ENCODE data around the gene NUP205. TPM values are rescaled to one million over a fixed set of nuclear protein-coding genes. Genes with fewer than 3 reads are reported as not detected.

The NUP205 gene
- total RNA-seq, 1 experiment from 2014 or later = 91.0 TPM

GRCh38 chr7:135599471-135599870 is 41.8 kb downstream of the NUP205 start:
- Histone ChIP-seq H3K4me2 (ENCODE audit: low read length) (no peak overlapping the region), H3K27me3 (ENCODE audit: insufficient read depth, low read length) (no peaks in the 10 kb centered on the region), H3K9ac (ENCODE audit: low read length) (no peak overlapping the region), H3K36me3 (ENCODE audit: control insufficient read depth in 1 of 2, insufficient read depth in 2 of 2, low read length in 2 of 2) (peaks cover 35 to 42% of the 10 kb centered on the region in 2 experiments), H3K27ac (ENCODE audit: low read depth, low read length) (no peak overlapping the region), H3K9me2 (ENCODE audit: insufficient read depth) (no peaks in the 10 kb centered on the region), H2AFZ (ENCODE audit: low read depth, low read length, poor library complexity, severe bottlenecking) (no peak overlapping the region), H3K4me3 (replicated peaks in 1 of 2; ENCODE audit: low read depth in 1 of 2, low read length in 2 of 2) (no peak overlapping the region), H3K79me2 (ENCODE audit: insufficient read depth, low read length) (peaks cover 5% of the 10 kb centered on the region; the same call in 1 of the 2 replicates), H4K20me1 (ENCODE audit: insufficient read depth) (no peaks in the 10 kb centered on the region), H3K9me3 (ENCODE audit: control insufficient read depth in 1 of 2, insufficient read depth in 1 of 2, low read depth in 1 of 2, low read length in 2 of 2) (no peaks in the 10 kb centered on the region), H3K4me1 (ENCODE audit: control insufficient read depth in 1 of 2, insufficient read depth in 2 of 2, low read length in 2 of 2) (no peaks in the 10 kb centered on the region)
- no peak for DNase-seq (ENCODE audit: low read depth, low spot score)
- ATAC-seq = no peak
- no TSS peak for BruUV-seq (replicated peaks)
- intact Hi-C loops (cut with micrococcal nuclease) = no loop called here
- TF ChIP-seq ELF1 (IDR thresholded peaks at IDR 0.05; ENCODE audit: borderline replicate concordance, low read depth) (no peak), JUND (IDR thresholded peaks at IDR 0.05) (no peak), POLR2AphosphoS5 (IDR thresholded peaks at IDR 0.05; ENCODE audit: low read depth, low read length) (no peak), TCF7L2 (IDR thresholded peaks at IDR 0.05; ENCODE audit: borderline replicate concordance, extremely low read depth, insufficient read depth, insufficient read length) (no peak), MAX (IDR thresholded peaks at IDR 0.05) (no peak), POLR2A (IDR thresholded peaks at IDR 0.05; ENCODE audit: borderline replicate concordance, extremely low read depth, insufficient read depth, insufficient read length) (no peak), CTCF (IDR thresholded peaks at IDR 0.05 in 2 of 3, conservative IDR thresholded peaks at IDR 0.05 in 1 of 3; ENCODE audit: borderline replicate concordance in 1 of 3, insufficient read depth in 1 of 3, low read depth in 2 of 3, low read length in 2 of 3) (no peak), EGR1 (IDR thresholded peaks at IDR 0.05; ENCODE audit: low read depth) (no peak), ZBTB33 (IDR thresholded peaks at IDR 0.05; ENCODE audit: extremely low read depth, insufficient replicate concordance, low read length) (no peak), ATF3 (IDR thresholded peaks at IDR 0.05) (no peak), CBX3 (IDR thresholded peaks at IDR 0.05; ENCODE audit: low read depth) (no peak), SP1 (IDR thresholded peaks at IDR 0.05; ENCODE audit: low read depth) (no peak), EZH2 (IDR thresholded peaks at IDR 0.05) (no peak), ZNF274 (IDR thresholded peaks at IDR 0.05; ENCODE audit: low read depth, low read length) (no peak)
- CTCF ChIA-PET = no interaction called here
- POLR2A ChIA-PET = no interaction called here
- RAD21 ChIA-PET (ENCODE audit: low non-redundant PET in 1 of 2, low total read pairs in 2 of 2, uncharacterized antibody in 2 of 2, unreplicated experiment in 2 of 2) = no interaction called here
